ENCODE results near the gene IQCF5.

- TF ChIP-seq CTCF (IDR thresholded peaks at IDR 0.05) (no peak), GABPA (IDR thresholded peaks at IDR 0.05; ENCODE audit: low read depth) (no peak), FOSL2 (IDR thresholded peaks at IDR 0.05; ENCODE audit: borderline replicate concordance, low read depth) (no peak), REST (IDR thresholded peaks at IDR 0.05; ENCODE audit: low read depth, low read length) (no peak), TCF12 (IDR thresholded peaks at IDR 0.05) (no peak), MAX (IDR thresholded peaks at IDR 0.05; ENCODE audit: low read depth) (no peak), YY1 (IDR thresholded peaks at IDR 0.05; ENCODE audit: low read depth) (no peak), EP300 (IDR thresholded peaks at IDR 0.05; ENCODE audit: borderline replicate concordance in 1 of 2, low read depth in 1 of 2, low read length in 1 of 2) (no peak)
These were observed at the start of gene IQCF5 for GRCh38 chr3:51875501-51875900.
